Measurements from ENCODE around the gene NLRP9. TPM values are rescaled to one million over a fixed set of nuclear protein-coding genes. Genes with fewer than 3 reads are reported as not detected.

NLRP9 gene
- total RNA-seq, 2 donors from 2014 or later: not detected

DNA sequence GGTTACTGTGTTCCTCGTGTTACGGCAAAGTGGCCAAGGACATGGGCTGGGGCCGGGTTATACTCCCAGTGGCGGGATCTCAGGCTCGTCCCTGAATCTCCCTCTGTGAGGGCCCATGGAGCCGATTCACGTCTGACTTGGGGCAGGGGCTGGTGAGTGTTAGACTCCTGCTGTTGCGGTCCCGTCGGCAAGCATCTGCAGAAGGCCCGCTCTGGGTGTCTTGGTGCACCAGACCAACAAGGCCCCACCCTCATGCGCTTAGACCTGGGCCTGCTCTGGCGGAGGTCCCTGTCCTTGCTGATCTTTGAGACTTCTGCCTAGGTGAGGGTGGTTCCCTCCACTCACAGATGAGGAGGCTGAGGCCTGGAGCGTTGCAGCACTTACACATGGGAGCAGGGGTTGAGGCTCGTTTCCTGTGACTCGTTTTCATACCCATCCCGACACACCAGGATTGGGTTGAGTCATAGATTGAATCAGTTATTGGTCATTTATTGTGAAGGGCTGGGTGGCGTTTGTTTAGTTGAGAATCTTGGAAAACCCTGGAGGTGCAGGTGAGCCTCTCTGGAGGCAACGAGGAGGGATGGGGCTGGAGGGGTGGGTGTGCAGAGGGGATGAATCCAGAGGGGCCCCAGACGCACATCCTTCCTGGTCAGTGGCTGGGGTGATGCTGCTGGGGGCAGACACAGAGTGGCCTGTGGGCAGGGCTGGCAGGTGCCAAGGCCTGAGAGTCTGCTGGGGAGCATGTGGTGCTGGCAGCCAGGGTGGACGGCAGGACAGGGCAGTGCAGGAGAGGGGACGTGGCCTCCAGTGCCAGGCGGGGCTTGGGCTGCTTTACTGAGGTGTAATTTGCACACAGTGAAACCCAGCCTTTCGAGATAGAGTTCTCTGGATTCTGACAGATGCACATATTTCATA, 58.6 kb downstream of the NLRP9 start:
- DNase-seq (no peak), ATAC-seq (no peak)
- Mint-ChIP-seq H3K4me1 (peaks cover 38% of the 10 kb centered on the region), H3K27me3 (no peaks in the 10 kb centered on the region), H3K36me3 (ENCODE audit: low read depth) (peaks cover 7% of the 10 kb centered on the region), H3K27ac (peak overlapping the region; percentile 39), H3K4me3 (no peak overlapping the region)
- H3K9me3 ChIP-seq (ENCODE audit: control insufficient read depth, low read length, poor library complexity, severe bottlenecking): no peaks in the 10 kb centered on the region

GRCh38 chr19:55678121-55678671, 60.0 kb downstream of the NLRP9 start:
- DNase-seq: no peak
- ATAC-seq: peak; percentile 27
- H3K27me3 Mint-ChIP-seq: no peaks in the 10 kb centered on the region
- H3K9me3 ChIP-seq (ENCODE audit: control insufficient read depth, low read length, poor library complexity, severe bottlenecking): no peaks in the 10 kb centered on the region
- H3K27ac Mint-ChIP-seq: peak overlapping the region; percentile 99
- peaks cover 46% of the 10 kb centered on the region for H3K4me1 Mint-ChIP-seq
- H3K36me3 Mint-ChIP-seq (ENCODE audit: low read depth): peaks cover 7% of the 10 kb centered on the region
- no peak overlapping the region for H3K4me3 Mint-ChIP-seq

DNA sequence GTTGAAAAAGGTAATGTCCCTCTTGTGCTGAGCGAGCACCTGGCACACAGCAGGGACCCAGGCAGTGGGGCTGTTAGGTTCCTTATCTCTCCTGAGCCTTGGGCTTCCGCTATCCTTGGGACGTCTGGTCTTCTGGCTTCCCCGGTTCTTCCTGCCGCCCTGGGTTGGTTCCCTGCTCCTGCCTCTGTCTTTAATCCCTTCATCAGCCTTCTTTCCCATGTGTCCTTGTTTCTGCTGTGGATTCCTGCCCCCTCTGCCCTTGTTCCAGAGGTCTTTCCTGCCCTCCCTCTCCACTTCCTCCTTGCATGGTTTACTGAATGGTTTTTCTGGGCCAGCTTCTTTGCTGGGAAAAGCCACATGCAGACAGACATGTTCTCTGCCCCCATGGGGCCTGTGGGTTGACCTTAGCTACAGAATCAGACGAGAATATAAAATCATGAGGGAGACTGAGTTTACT, 60.6 kb downstream of the NLRP9 start:
- DNase-seq (no peak), ATAC-seq (no peak)
- Mint-ChIP-seq H3K4me3 (no peak overlapping the region), H3K4me1 (peaks cover 47% of the 10 kb centered on the region), H3K27me3 (no peaks in the 10 kb centered on the region), H3K36me3 (ENCODE audit: low read depth) (peaks cover 7% of the 10 kb centered on the region), H3K27ac (peak overlapping the region; percentile 99)
- no peaks in the 10 kb centered on the region for H3K9me3 ChIP-seq (ENCODE audit: control insufficient read depth, low read length, poor library complexity, severe bottlenecking)

GRCh38 chr19:55676889-55677505, 61.2 kb downstream of the NLRP9 start:
- no peak for DNase-seq
- Mint-ChIP-seq H3K27me3 (no peaks in the 10 kb centered on the region), H3K4me3 (peak overlapping the region; percentile 100), H3K27ac (peak overlapping the region; percentile 99), H3K4me1 (peaks cover 48% of the 10 kb centered on the region), H3K36me3 (ENCODE audit: low read depth) (peaks cover 7% of the 10 kb centered on the region)
- H3K9me3 ChIP-seq (ENCODE audit: control insufficient read depth, low read length, poor library complexity, severe bottlenecking): no peaks in the 10 kb centered on the region
- no peak for ATAC-seq

- Mint-ChIP-seq H3K27me3 (no peaks in the 10 kb centered on the region), H3K4me1 (peaks cover 48% of the 10 kb centered on the region), H3K4me3 (peak overlapping the region; percentile 100), H3K36me3 (ENCODE audit: low read depth) (peaks cover 7% of the 10 kb centered on the region), H3K27ac (peak overlapping the region; percentile 99)
- no peaks in the 10 kb centered on the region for H3K9me3 ChIP-seq (ENCODE audit: control insufficient read depth, low read length, poor library complexity, severe bottlenecking)
- no peak for DNase-seq
- ATAC-seq: no peak
These were observed 61.8 kb downstream of the NLRP9 start for GRCh38 chr19:55676383-55676782.

DNA sequence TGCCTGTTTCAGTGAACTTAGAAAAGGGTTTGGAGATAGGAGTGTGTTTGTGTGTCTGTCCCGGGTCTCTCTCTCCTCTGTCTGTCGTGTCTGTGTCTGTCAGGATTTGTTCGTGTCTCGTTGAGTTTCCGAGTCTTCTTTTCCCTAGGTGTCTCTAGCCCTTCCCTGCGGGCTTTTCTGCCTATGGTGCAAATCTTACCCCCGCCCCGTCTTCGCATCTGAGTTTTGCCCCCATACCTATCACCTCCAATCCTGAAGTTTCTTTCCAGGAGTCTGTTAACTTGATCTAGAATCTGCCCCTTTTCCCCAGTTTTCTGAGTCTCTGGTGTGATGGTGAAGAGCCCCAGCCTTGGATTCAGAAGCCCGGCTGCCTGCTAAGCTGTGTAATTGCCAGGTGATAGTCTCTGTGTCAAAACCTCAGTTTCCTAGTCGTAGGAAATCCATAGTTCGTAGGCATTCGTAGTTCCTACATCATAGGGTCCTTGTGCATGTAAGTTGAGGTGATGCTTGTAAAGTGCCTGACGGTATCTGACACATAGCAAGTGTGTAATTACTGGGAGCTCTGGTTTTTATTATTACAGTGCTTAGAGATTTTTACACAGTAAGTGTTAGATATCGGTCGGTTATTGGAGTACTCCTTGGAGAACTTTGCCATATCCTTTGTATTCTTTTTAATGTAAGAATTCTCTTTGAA, 62.4 kb downstream of the NLRP9 start:
- H3K27me3 Mint-ChIP-seq: no peaks in the 10 kb centered on the region
- peaks cover 50% of the 10 kb centered on the region for H3K4me1 Mint-ChIP-seq
- no peaks in the 10 kb centered on the region for H3K9me3 ChIP-seq (ENCODE audit: control insufficient read depth, low read length, poor library complexity, severe bottlenecking)
- H3K36me3 Mint-ChIP-seq (ENCODE audit: low read depth): peaks cover 7% of the 10 kb centered on the region
- DNase-seq: no peak
- H3K4me3 Mint-ChIP-seq: peak overlapping the region; percentile 100
- ATAC-seq: no peak
- H3K27ac Mint-ChIP-seq: peak overlapping the region; percentile 99

- peak within 1 kb of the TSS; percentile 99 for H3K27ac Mint-ChIP-seq
- H3K4me1 Mint-ChIP-seq: peaks cover 48% of the 10 kb centered on the region
- peak; percentile 95 to 98 (median 97) for DNase-seq
- no peaks in the 10 kb centered on the region for H3K27me3 Mint-ChIP-seq
- peak within 1 kb of the TSS; percentile 100 for H3K4me3 Mint-ChIP-seq
- H3K9me3 ChIP-seq (ENCODE audit: control insufficient read depth, low read length, poor library complexity, severe bottlenecking): no peaks in the 10 kb centered on the region
- ATAC-seq: peak; percentile 90
- H3K36me3 Mint-ChIP-seq (ENCODE audit: low read depth): peaks cover 7% of the 10 kb centered on the region
These were observed 63.2 kb downstream of the NLRP9 start, which contains the start of gene EPN1 for GRCh38 chr19:55674841-55675660. TSS of gene EPN1 (plus strand) at chr19:55675226. CDS start at chr19:55678628, 3,402 bp downstream.

DNA sequence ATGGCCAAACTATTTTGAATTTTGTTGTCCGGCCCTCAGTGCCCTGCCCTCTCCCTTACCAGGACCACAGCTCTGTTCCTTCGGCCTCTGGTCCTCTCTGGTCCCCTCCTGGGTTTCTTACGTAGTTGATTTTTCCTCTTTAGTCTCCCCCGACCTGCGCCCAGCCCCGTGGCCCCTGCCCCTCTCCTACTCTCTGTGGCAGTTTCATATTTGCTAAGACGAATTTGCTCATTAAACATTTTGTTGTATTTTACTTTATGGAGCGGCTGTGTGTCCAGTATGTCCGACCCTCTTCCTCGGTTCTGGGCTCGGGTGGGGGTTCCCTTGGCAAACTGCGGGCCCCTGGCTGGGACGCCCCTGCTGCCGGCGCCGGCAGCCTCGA, 63.8 kb downstream of the NLRP9 start:
- ATAC-seq (no peak), DNase-seq (no peak)
- peak overlapping the region; percentile 99 for H3K27ac Mint-ChIP-seq
- peaks cover 46% of the 10 kb centered on the region for H3K4me1 Mint-ChIP-seq
- H3K36me3 Mint-ChIP-seq (ENCODE audit: low read depth): peaks cover 7% of the 10 kb centered on the region
- H3K9me3 ChIP-seq (ENCODE audit: control insufficient read depth, low read length, poor library complexity, severe bottlenecking): no peaks in the 10 kb centered on the region
- no peaks in the 10 kb centered on the region for H3K27me3 Mint-ChIP-seq
- peak overlapping the region; percentile 100 for H3K4me3 Mint-ChIP-seq

GRCh38 chr19:55673889-55674288, 64.3 kb downstream of the NLRP9 start:
- ATAC-seq: no peak
- H3K36me3 Mint-ChIP-seq (ENCODE audit: low read depth): peaks cover 7% of the 10 kb centered on the region
- no peak for DNase-seq
- H3K4me3 Mint-ChIP-seq: peak overlapping the region; percentile 100
- peaks cover 47% of the 10 kb centered on the region for H3K4me1 Mint-ChIP-seq
- H3K27me3 Mint-ChIP-seq: no peaks in the 10 kb centered on the region
- peak overlapping the region; percentile 99 for H3K27ac Mint-ChIP-seq
- H3K9me3 ChIP-seq (ENCODE audit: control insufficient read depth, low read length, poor library complexity, severe bottlenecking): no peaks in the 10 kb centered on the region

- no peaks in the 10 kb centered on the region for H3K27me3 Mint-ChIP-seq
- ATAC-seq (no peak), DNase-seq (no peak)
- peak overlapping the region; percentile 99 for H3K27ac Mint-ChIP-seq
- H3K4me1 Mint-ChIP-seq: peaks cover 43% of the 10 kb centered on the region
- H3K36me3 Mint-ChIP-seq (ENCODE audit: low read depth): peaks cover 6% of the 10 kb centered on the region
- no peaks in the 10 kb centered on the region for H3K9me3 ChIP-seq (ENCODE audit: control insufficient read depth, low read length, poor library complexity, severe bottlenecking)
- peak overlapping the region; percentile 28 for H3K4me3 Mint-ChIP-seq
These were observed 64.7 kb downstream of the NLRP9 start for GRCh38 chr19:55673465-55673864.

GRCh38 chr19:55672418-55672817, 65.8 kb downstream of the NLRP9 start:
- Mint-ChIP-seq H3K4me3 (no peak overlapping the region), H3K36me3 (ENCODE audit: low read depth) (peaks cover 3% of the 10 kb centered on the region), H3K27me3 (no peaks in the 10 kb centered on the region), H3K27ac (peak overlapping the region; percentile 99), H3K4me1 (peaks cover 40% of the 10 kb centered on the region)
- H3K9me3 ChIP-seq (ENCODE audit: control insufficient read depth, low read length, poor library complexity, severe bottlenecking): no peaks in the 10 kb centered on the region
- ATAC-seq: no peak
- no peak for DNase-seq

DNA sequence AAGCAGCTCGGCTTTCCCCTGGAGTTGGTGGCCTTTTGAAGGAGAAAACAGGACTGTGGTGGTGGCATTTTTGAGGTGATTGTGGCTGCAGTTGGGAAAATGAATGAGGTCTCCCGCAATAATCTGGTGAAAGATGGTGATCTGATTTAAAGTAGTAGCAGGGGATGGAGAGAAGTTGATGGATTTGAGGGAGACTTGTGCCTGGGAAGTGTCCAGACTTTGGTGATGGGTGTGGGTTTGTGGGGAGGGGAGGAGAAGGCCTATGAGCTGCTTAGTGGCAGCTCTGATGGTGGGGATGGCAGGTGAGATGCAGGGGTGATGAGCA, 67.2 kb downstream of the NLRP9 start:
- H3K36me3 Mint-ChIP-seq (ENCODE audit: low read depth): peaks cover 3% of the 10 kb centered on the region
- H3K27ac Mint-ChIP-seq: peak overlapping the region; percentile 71
- H3K9me3 ChIP-seq (ENCODE audit: control insufficient read depth, low read length, poor library complexity, severe bottlenecking): no peaks in the 10 kb centered on the region
- no peak for DNase-seq
- H3K4me3 Mint-ChIP-seq: no peak overlapping the region
- H3K27me3 Mint-ChIP-seq: no peaks in the 10 kb centered on the region
- peaks cover 37% of the 10 kb centered on the region for H3K4me1 Mint-ChIP-seq
- ATAC-seq: no peak

All from T-helper 17 cell (primary cell).